SK-N-MC (cell line): ENCODE data around the gene FNDC3B.

ENCODE experiments used
- DNase-seq: peaks from one replicate; pipeline ENCODE4 v3.0.0-alpha.2; 2011; ENCODE audit warnings: low read depth, low spot score
- H3K27ac ChIP-seq: fragments of 200-600 bp; sonication (generic); 2 replicates; pipeline ENCODE4 v1.5.1; 2016; ENCODE audit warnings: mixed run types
- H3K36me3 ChIP-seq: fragments of 200-600 bp; sonication (generic); 2 replicates; pipeline ENCODE4 v1.6.1; 2017; ENCODE audit warnings: antibody characterized with exemption, low read length, mixed read lengths; ENCODE audit not compliant: insufficient read depth
- H3K4me3 ChIP-seq: fragments of 200-600 bp; sonication (generic); 2 replicates; pipeline ENCODE4 v1.5.1; 2016
- H3K9ac ChIP-seq: fragments of 200-600 bp; sonication (generic); 2 replicates; pipeline ENCODE4 v1.8.0; 2017; ENCODE audit warnings: mixed run types, mixed read lengths; ENCODE audit not compliant: insufficient read length
- H3K9me3 ChIP-seq: fragments of 200-600 bp; sonication (generic); 2 replicates; pipeline ENCODE4 v1.6.1; 2017; ENCODE audit warnings: low read depth, mild to moderate bottlenecking, antibody characterized with exemption, low read length, moderate library complexity, mixed read lengths
- EZH2 ChIP-seq: fragments of 200-600 bp; sonication (generic); IDR thresholded peaks from one replicate; pipeline ENCODE4 v1.6.1; 2017; ENCODE audit warnings: antibody characterized with exemption
- FOXP2 ChIP-seq: optimal IDR thresholded peaks from 2 replicates; pipeline ENCODE3; 2011; ENCODE audit warnings: mild to moderate bottlenecking, moderate library complexity; ENCODE audit not compliant: insufficient read depth; ENCODE audit errors: extremely low read length, control extremely low read depth
- POLR2AphosphoS5 ChIP-seq: IDR thresholded peaks from 2 replicates; pipeline ENCODE4 v1.6.1; 2012; ENCODE audit warnings: mild to moderate bottlenecking, low read depth, low read length, borderline replicate concordance

The FNDC3B gene

DNA sequence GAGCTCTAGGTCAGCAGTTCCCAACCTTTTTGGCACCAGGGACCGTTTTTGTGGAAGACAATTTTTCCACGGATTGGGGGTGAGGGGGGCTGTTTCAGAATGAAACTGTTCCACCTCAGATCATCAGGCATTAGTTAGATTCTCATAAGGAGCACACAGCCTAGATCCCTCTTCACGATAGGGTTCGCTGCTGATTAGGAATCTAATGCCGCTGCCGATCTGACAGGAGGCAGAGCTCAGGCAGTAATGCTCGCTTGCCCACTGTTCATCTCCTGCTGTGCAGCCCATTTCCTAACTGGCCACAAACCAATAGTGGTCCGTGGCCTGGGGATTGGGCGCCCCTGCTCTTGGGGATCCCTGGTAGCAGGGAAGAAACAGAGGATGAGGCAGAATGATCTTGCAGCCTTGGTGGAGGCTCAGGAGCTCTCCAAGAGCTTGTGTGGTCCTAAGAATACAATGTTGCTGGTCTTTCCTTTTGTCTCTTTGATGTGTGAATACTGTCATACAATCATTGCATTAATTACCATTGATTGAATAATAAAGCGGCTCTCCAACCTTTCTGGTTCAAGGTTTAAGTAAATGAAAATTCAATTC is 183.2 kb downstream of the FNDC3B start:
- no peak for DNase-seq
- H3K9me3 ChIP-seq: no peaks in the 10 kb centered on the region
- H3K27ac ChIP-seq: no peak overlapping the region
- H3K9ac ChIP-seq: no peak overlapping the region
- no peak for TF ChIP-seq EZH2
- no peaks in the 10 kb centered on the region; the same call in 1 of the 2 replicates for H3K36me3 ChIP-seq
- H3K4me3 ChIP-seq: no peak overlapping the region

- Histone ChIP-seq H3K36me3 (no peaks in the 10 kb centered on the region; the same call in 1 of the 2 replicates), H3K27ac (no peak overlapping the region), H3K9ac (no peak overlapping the region), H3K9me3 (no peaks in the 10 kb centered on the region), H3K4me3 (no peak overlapping the region)
- TF ChIP-seq EZH2: no peak
- TF ChIP-seq POLR2AphosphoS5: no peak
- TF ChIP-seq FOXP2: no peak
- no peak for DNase-seq
Measured at GRCh38 chr3:172223870-172224269, 184.5 kb downstream of the FNDC3B start.

GRCh38 chr3:172224560-172225214 is 185.3 kb downstream of the FNDC3B start:
- DNase-seq: no peak
- H3K9me3 ChIP-seq: no peaks in the 10 kb centered on the region
- H3K36me3 ChIP-seq: peaks cover 4% of the 10 kb centered on the region
- H3K27ac ChIP-seq: no peak overlapping the region
- no peak overlapping the region for H3K9ac ChIP-seq
- H3K4me3 ChIP-seq: no peak overlapping the region
- TF ChIP-seq EZH2: no peak
- no peak for TF ChIP-seq FOXP2
- no peak for TF ChIP-seq POLR2AphosphoS5

DNA sequence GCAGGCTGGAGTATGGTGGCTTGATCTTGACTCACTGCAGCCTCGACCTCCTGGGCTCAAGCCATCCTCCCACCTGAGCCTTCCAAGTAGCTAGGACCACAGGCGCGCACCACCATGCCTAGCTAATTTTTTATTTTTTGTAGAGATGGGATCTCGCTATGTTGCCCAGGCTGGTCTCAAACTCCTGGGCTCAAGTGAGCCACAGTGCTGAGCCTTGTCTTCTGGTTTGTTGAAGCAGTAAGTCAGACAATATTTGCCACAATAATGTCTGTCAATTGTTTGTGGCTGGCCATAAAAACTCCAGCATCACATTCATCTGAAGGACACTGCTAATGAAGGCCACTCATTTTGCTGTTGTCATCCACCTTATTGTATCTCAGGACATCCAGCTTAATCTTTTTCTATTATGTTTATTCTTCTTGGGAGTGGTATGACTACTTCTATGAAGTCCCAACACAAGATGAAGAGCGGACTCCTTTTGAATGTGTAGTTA is 185.9 kb downstream of the FNDC3B start:
- Histone ChIP-seq H3K27ac (no peak overlapping the region), H3K36me3 (peaks cover 6% of the 10 kb centered on the region), H3K9ac (no peak overlapping the region), H3K4me3 (no peak overlapping the region), H3K9me3 (no peaks in the 10 kb centered on the region)
- TF ChIP-seq POLR2AphosphoS5: no peak
- no peak for TF ChIP-seq EZH2
- no peak for TF ChIP-seq FOXP2
- no peak for DNase-seq

GRCh38 chr3:172226831-172227230 is 187.5 kb downstream of the FNDC3B start:
- Histone ChIP-seq H3K4me3 (no peak overlapping the region), H3K9ac (no peak overlapping the region), H3K9me3 (no peaks in the 10 kb centered on the region), H3K36me3 (peaks cover 6% of the 10 kb centered on the region), H3K27ac (no peak overlapping the region)
- no peak for DNase-seq
- no peak for TF ChIP-seq POLR2AphosphoS5
- TF ChIP-seq FOXP2: no peak
- no peak for TF ChIP-seq EZH2

DNA sequence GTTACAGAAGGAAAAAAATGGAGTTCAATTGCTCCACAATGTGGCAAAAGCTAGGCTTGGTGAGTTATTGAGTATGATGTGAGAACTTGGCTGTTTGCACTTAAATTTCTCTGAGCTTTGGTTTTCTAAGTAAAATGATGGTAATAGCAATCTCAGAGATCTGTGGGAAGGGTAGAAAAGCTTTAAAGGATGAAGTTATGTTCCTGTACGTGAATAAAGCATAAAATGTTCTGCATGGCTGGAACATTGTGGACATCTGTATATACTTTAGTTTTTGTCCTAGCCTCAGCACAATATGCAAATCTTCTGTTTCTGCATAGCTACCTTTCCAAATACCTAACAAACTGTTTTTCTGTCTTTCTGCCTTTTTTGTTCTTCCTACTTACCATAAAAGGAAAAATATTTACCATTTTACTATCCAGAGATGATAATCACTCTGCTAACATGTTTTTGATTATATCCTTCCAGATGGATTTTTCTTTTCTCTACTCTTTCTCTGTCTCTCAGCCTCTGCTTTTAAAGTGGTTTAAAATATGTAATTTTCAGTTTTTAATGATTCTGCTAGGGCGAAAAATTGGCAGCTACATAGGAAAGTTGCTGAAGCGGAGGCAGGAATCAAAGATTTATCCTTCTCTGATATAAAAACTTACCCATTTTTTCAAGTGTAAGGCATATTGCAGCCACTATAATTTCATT is 188.1 kb downstream of the FNDC3B start:
- Histone ChIP-seq H3K9ac (no peak overlapping the region), H3K36me3 (peaks cover 6% of the 10 kb centered on the region), H3K9me3 (no peaks in the 10 kb centered on the region), H3K27ac (no peak overlapping the region), H3K4me3 (no peak overlapping the region)
- TF ChIP-seq FOXP2 (no peak), EZH2 (no peak), POLR2AphosphoS5 (no peak)
- no peak for DNase-seq

- TF ChIP-seq FOXP2 (no peak), POLR2AphosphoS5 (no peak), EZH2 (no peak)
- Histone ChIP-seq H3K4me3 (no peak overlapping the region), H3K27ac (no peak overlapping the region), H3K9ac (no peak overlapping the region), H3K36me3 (peaks cover 6% of the 10 kb centered on the region), H3K9me3 (no peaks in the 10 kb centered on the region)
- no peak for DNase-seq
Measured at GRCh38 chr3:172228036-172228415, 188.6 kb downstream of the FNDC3B start.

- no peak for DNase-seq
- H3K9me3 ChIP-seq: no peaks in the 10 kb centered on the region
- TF ChIP-seq FOXP2 (no peak), POLR2AphosphoS5 (no peak), EZH2 (no peak)
- H3K9ac ChIP-seq: no peak overlapping the region
- no peak overlapping the region for H3K4me3 ChIP-seq
- no peak overlapping the region for H3K27ac ChIP-seq
- peaks cover 6% of the 10 kb centered on the region for H3K36me3 ChIP-seq
Measured at GRCh38 chr3:172229462-172229861, 190.1 kb downstream of the FNDC3B start.
